ENCODE data around the gene ZFYVE26. TPM values are rescaled to one million over a fixed set of nuclear protein-coding genes. Genes with fewer than 3 reads are reported as not detected.

ZFYVE26 gene
- total RNA-seq (2022), result 11.9 and 18.1 TPM in 2 replicates
- Bru-seq, nascent RNA, result percentile 70 among the genes with signal in this experiment
- BruChase-seq, experiment 1, labeled RNA remaining after a 6-hour chase, result percentile 77 among the genes with signal in this experiment
- percentile 74 among the genes with signal in this experiment for BruChase-seq, experiment 2, labeled RNA remaining after a 2-hour chase
- long read RNA-seq, partial matches to known transcripts, result 2 of 2 reads
- long read RNA-seq, other reads (novel, unspliced or antisense), result 0 of 2 reads

DNA sequence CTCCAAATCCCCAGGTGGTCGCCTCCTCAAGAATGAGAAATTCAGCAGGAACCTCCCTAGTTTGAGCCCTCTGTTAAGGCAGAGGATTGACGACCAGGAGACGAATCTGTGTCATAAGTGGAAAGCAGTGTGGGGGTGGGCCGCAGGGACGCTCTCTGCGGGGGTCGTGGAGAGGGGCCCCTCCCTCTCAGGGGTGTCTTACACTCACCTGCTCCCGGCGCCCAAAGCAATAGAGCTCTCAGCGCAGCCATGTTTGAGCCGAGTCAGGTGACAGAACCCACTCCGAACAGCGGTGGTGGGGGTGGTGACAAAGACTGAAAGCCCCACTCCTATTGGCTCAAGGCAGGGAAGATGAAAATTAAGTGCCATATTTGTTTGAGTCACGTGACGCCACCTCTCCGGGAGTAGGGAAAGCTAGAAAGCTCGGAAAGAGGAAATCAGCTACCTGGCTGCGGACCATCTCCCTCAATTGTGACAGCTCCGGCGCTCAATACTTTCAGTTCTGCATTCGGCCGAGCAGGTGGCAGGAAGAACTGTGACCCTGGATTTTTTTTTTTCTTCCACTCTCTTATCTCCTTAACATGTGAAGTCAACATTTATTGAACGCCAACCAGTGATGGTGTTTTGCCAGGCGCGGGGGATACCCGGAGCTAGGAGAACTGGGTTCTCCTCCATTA is at the start of gene ZFYVE26:
TSS of gene ZFYVE26 (minus strand) at position 265 of the 677 bp plus-strand sequence. CDS start 627 bp downstream, outside the sequence.
- Mint-ChIP-seq H3K4me3 (ENCODE audit: unreplicated experiment) (peak within 1 kb of the TSS; percentile 94), H3K27me3 (ENCODE audit: insufficient read depth, unreplicated experiment) (no peaks in the 10 kb centered on the region), H3K4me1 (ENCODE audit: insufficient read depth, unreplicated experiment) (peaks cover 24% of the 10 kb centered on the region), H3K27ac (ENCODE audit: low read depth, unreplicated experiment) (peak within 1 kb of the TSS; percentile 89), H3K9me3 (ENCODE audit: unreplicated experiment) (no peaks in the 10 kb centered on the region), H3K36me3 (ENCODE audit: insufficient read depth, unreplicated experiment) (peaks cover 22% of the 10 kb centered on the region)
- peak; percentile 97 for DNase-seq (ENCODE audit: unreplicated experiment)
- CTCF ChIA-PET, result interaction anchor here (0.6 to 1.0 kb wide), 7 partner anchors 20 to 1370 kb away, joined by 3 to 6 read pairs (median 3); no protein-coding TSS in a partner anchor
- no TSS peak for BruUV-seq (replicated peaks)
- intact Hi-C loops (cut with micrococcal nuclease), result loop anchor here (5.0 kb wide), 1 partner anchor 214 kb away; the partner anchor contains the start of gene PIGH
- POLR2A ChIA-PET, result interaction anchor here (0.6 to 2.3 kb wide), 15 partner anchors 12 to 1957 kb away, joined by 3 to 8 read pairs (median 3); partner anchors contain the start of genes PALS1 and ZFP36L1
- TF ChIP-seq, protein P1, sequence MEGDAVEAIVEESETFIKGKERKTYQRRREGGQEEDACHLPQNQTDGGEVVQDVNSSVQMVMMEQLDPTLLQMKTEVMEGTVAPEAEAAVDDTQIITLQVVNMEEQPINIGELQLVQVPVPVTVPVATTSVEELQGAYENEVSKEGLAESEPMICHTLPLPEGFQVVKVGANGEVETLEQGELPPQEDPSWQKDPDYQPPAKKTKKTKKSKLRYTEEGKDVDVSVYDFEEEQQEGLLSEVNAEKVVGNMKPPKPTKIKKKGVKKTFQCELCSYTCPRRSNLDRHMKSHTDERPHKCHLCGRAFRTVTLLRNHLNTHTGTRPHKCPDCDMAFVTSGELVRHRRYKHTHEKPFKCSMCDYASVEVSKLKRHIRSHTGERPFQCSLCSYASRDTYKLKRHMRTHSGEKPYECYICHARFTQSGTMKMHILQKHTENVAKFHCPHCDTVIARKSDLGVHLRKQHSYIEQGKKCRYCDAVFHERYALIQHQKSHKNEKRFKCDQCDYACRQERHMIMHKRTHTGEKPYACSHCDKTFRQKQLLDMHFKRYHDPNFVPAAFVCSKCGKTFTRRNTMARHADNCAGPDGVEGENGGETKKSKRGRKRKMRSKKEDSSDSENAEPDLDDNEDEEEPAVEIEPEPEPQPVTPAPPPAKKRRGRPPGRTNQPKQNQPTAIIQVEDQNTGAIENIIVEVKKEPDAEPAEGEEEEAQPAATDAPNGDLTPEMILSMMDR (IDR thresholded peaks at IDR 0.05; ENCODE audit: unreplicated experiment), result no peak

DNA sequence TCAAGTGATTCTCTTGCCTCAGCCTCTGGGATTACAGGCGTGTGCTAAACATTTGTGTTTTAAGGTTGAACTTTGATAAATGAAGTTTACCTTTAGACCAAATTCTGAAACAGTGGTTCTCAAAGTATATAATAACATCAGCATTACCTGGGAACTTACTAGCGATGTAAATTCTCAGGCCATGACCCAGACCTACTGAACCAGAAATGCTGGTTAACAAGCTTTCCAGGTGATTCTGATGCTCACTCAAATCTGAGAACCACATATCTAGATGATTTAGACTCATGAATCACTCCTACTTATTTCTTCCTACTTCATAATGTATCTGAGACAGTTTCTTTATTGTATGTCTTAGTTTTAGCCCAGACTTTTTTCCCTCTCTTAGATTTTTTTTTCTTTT is 46.8 kb upstream of the ZFYVE26 start:
- Mint-ChIP-seq H3K9me3 (ENCODE audit: unreplicated experiment) (peaks cover 7% of the 10 kb centered on the region), H3K4me1 (ENCODE audit: insufficient read depth, unreplicated experiment) (no peaks in the 10 kb centered on the region), H3K27ac (ENCODE audit: low read depth, unreplicated experiment) (no peak overlapping the region), H3K36me3 (ENCODE audit: insufficient read depth, unreplicated experiment) (no peaks in the 10 kb centered on the region), H3K27me3 (ENCODE audit: insufficient read depth, unreplicated experiment) (no peaks in the 10 kb centered on the region), H3K4me3 (ENCODE audit: unreplicated experiment) (no peak overlapping the region)
- CTCF ChIA-PET, result interaction anchor here (0.7 kb wide), 1 partner anchor 113 kb away, joined by 3 read pairs; no protein-coding TSS in a partner anchor
- intact Hi-C loops (cut with micrococcal nuclease), result no loop called here
- no TSS peak for BruUV-seq (replicated peaks)
- TF ChIP-seq, protein P1 (IDR thresholded peaks at IDR 0.05; ENCODE audit: unreplicated experiment), result no peak
- POLR2A ChIA-PET, result no interaction called here
- no peak for DNase-seq (ENCODE audit: unreplicated experiment)

DNA sequence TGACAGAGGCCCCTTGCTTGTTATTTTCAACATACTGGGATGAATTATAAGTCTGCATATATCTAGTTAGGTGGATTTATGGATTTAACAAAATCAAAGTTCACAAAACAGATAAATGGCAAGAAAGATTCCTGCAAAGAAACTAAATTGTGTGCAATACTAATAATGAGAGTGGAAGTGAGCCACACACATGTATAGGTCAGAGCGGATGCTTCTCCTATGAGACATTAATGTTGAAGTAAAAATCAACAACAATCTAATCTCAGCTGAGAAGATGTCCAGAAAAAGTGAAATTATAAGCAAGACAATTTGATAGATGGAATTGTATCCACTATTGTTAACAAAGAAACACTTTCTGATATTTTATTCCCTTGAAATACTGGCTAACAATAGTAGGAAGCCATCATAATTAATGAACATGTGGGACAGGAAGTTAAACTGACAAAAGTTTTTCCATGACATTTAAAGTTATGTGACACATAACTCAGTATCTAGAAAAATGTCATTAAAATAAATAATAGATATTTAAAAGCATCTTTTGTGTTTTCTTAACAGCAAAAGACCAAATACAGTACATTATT is 42.9 kb upstream of the ZFYVE26 start:
- intact Hi-C loops (cut with micrococcal nuclease), result no loop called here
- H3K27me3 Mint-ChIP-seq (ENCODE audit: insufficient read depth, unreplicated experiment), result no peaks in the 10 kb centered on the region
- ChIA-PET POLR2A (no interaction called here), CTCF (interaction anchor here (0.8 kb wide), 1 partner anchor 24 kb away, joined by 4 read pairs; no protein-coding TSS in a partner anchor)
- H3K9me3 Mint-ChIP-seq (ENCODE audit: unreplicated experiment), result no peaks in the 10 kb centered on the region
- no peaks in the 10 kb centered on the region for H3K36me3 Mint-ChIP-seq (ENCODE audit: insufficient read depth, unreplicated experiment)
- no peak for DNase-seq (ENCODE audit: unreplicated experiment)
- no TSS peak for BruUV-seq (replicated peaks)
- no peaks in the 10 kb centered on the region for H3K4me1 Mint-ChIP-seq (ENCODE audit: insufficient read depth, unreplicated experiment)
- H3K27ac Mint-ChIP-seq (ENCODE audit: low read depth, unreplicated experiment), result no peak overlapping the region
- TF ChIP-seq, protein P1 (IDR thresholded peaks at IDR 0.05; ENCODE audit: unreplicated experiment), result no peak
- H3K4me3 Mint-ChIP-seq (ENCODE audit: unreplicated experiment), result no peak overlapping the region
